Measurements from ENCODE around the gene HELZ2.
A peak's percentile ranks its signal among the peaks of the same experiment; 100 is the strongest.

DNA sequence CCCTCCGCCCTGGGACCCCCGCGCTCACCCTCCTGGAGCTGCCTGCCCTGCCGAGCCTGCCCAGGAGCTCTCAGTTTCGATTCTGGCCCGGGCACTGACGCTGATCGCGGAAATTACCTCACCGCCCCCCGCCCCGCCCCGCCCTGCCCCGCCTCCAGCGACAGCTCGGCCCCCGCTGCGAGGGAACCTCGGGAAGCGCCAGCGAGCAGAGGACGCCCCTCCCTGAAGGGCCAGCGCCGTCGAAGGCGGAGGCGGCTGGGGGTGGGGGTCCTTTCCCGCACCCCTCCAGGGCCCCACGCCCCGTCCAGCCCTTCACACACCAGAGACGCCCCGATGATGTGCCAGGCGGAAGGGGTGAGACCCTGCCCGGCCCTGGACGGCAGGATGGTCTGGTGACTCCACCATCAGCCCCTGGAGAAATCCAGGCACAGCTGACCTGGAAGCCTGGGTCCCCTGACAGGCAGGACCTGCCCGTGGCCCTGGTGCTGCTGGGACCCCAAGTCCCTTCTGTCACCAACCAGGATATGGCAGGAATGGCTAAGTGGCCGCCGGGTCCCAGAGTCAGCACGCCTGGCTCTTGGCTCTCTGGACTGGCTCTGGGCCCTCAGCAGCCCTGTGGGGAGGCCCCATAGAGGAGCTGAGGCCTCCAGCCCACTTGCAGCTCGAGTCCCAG is at the start of gene HELZ2:
- TF ChIP-seq POLR2A (IDR thresholded peaks at IDR 0.05): no peak
- TF ChIP-seq, protein P1, sequence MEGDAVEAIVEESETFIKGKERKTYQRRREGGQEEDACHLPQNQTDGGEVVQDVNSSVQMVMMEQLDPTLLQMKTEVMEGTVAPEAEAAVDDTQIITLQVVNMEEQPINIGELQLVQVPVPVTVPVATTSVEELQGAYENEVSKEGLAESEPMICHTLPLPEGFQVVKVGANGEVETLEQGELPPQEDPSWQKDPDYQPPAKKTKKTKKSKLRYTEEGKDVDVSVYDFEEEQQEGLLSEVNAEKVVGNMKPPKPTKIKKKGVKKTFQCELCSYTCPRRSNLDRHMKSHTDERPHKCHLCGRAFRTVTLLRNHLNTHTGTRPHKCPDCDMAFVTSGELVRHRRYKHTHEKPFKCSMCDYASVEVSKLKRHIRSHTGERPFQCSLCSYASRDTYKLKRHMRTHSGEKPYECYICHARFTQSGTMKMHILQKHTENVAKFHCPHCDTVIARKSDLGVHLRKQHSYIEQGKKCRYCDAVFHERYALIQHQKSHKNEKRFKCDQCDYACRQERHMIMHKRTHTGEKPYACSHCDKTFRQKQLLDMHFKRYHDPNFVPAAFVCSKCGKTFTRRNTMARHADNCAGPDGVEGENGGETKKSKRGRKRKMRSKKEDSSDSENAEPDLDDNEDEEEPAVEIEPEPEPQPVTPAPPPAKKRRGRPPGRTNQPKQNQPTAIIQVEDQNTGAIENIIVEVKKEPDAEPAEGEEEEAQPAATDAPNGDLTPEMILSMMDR (IDR thresholded peaks at IDR 0.05): peak in 1 of 3 donors; percentile 21
